Activated naive CD4-positive, alpha-beta T cell treated with Interleukin-2 at 50 U/mL for 16 hours (primary cell): ENCODE data around the gene SPATA6L.
"Not testable (repeated sequence)": the region's sequence is repeated elsewhere in the genome, so short reads cannot be mapped to it uniquely, and the experiment has no call there.

ENCODE experiments used
- DNase-seq: peaks from one replicate; pipeline ENCODE4 v3.0.0-alpha.2; 2020

Gene SPATA6L

GRCh38 chr9:4671737-4672136 lies 5.5 kb upstream of the SPATA6L start:
- DNase-seq, result no peak

- no peak for DNase-seq
Observed at GRCh38 chr9:4670591-4670990, 4.3 kb upstream of the SPATA6L start.

DNA sequence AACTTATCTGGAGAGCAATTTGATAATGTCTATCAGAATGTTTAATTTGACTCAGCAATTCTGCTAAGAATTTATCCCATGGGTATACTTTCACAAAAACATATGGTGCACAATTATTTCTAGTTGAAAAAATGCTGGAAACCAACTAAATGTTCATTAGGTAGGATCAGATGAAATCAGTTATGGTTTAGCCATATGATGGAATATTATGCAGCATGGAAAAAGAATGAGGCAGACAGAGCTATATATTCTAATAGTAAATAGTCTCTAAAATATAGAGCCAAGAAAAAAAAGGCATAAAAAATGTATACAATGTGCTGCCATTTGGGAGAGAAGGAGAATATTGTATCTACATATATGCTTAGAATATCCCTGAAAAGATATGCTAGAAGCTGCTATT lies 3.6 kb upstream of the SPATA6L start:
- no peak for DNase-seq

DNA sequence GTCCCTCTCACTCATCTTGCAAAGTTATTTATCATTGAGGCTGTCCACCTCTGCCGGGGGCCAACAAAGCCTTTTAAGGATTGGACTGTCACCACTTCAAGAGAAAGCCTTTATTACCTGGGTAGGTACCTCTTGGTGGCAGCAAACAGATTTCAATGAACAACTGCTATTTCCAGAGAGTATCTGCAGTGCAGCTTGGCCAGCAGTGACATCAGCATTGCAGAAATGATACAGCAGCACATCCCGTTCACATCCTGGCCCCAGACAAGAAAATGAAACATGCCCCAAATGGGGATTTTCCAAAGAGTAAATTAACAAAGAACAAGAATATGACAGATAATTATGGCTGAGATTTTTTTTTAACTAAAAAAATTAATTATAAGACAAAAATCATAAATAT lies 2.3 kb upstream of the SPATA6L start:
- DNase-seq, result no peak

- DNase-seq, result no peak
Observed at GRCh38 chr9:4667681-4668080, 1.4 kb upstream of the SPATA6L start.

GRCh38 chr9:4665357-4665756 lies 923 bp downstream of the SPATA6L start:
- no peak for DNase-seq

DNA sequence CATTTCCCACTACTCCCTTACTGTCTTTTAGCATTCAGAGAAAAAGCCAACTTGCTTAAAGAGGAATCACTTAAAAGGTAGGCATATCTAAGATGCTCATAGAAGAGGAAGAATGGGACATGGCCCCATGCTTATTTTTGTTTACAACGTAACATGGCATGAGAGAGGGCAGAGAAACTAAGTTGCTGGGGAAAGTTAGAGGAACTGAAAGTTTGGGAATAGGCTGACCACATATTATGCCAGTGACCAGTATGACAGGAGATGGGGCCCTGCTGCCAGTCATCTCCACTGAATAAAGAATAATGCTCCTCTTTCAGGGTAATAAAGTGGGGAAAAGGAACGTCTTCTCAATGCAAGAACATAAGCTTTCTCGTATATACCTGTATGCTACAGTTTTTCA lies 2.3 kb downstream of the SPATA6L start:
- no peak for DNase-seq

GRCh38 chr9:4662989-4663792 lies 3.1 kb downstream of the SPATA6L start:
- no peak for DNase-seq

- DNase-seq, result peak; percentile 74
Observed at GRCh38 chr9:4662108-4662988, 3.9 kb downstream of the SPATA6L start, which contains the start of gene PLPP6. Gene PLPP6, plus strand, starts transcription at chr9:4662294. Its CDS starts 82 bp downstream, at chr9:4662376.

- no peak for DNase-seq
Observed at GRCh38 chr9:4661611-4662010, 4.7 kb downstream of the SPATA6L start.

- DNase-seq, result no peak
Observed at GRCh38 chr9:4661165-4661564, 5.1 kb downstream of the SPATA6L start.

GRCh38 chr9:4660665-4661064 lies 5.6 kb downstream of the SPATA6L start:
- not testable (repeated sequence) for DNase-seq

DNA sequence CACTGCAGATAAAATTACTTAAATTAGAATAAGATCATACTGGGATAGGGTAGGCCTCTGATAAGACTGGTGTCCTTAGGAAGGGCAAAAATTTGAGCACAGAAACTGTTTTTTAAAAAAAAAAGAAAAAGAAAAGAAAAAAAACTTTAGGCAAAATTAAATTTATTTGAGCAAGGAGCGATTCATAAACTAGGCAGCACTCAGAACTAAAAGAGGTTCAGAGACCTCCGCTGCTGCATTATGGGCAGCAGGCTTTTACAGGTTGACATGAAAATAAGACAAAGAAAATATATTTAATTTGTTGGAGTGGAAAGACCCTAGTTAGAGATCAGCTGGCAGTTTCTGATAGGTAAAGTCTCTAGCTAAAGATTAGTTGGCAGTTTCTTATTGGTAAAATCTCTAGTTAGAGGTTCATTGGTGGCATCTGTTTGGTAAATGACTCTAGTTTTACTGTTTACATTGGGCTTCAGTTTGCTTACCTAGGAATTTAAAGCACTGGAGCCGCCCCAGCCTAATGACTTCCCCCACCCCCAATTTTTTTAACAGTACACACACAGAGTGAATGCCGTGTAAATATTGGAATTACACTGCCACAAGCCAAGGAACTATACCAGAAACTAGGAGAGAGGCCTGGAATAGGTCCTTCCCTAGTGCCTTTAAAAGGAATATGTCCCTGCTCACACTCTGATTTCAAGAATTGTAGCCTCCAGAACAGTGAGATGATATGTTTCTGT lies 8.7 kb downstream of the SPATA6L start:
- DNase-seq, result no peak

DNA sequence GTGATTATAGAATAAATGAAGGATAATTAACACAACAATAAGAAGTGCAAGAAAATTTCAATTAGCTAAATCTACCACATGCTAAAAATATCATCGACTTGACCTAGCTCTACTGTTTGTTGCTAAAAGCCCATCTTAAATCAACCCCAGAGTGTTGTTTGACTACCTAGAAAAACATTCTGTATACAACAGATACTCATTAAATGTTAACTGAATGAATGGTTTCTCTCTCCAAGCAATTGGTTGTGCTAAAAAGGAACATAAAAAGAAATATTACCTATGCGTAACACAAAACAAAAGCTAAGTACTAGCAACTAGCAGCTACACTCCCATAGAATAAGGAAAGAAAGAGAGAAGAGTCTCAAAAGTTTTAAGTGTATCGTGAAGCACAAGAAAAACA lies 9.7 kb downstream of the SPATA6L start:
- no peak for DNase-seq

DNA sequence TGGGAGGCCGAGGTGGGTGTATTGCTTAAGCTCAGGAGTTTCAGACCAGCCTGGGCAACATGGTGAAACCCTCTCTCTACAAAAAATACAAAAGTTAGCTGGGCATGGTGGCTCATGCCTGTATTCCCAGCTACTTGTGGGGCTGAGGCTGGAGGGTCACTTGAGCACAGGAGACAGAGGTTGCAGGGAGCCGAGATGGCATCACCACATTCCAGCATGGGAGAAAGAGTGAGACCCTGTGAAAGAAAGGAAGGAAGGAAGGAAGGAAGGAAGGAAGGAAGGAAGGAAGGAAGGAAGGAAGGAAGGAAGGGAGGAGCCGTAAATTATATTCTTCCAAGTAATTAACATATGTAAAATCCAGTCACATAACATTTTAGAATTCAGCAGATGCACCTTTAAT lies 10.1 kb downstream of the SPATA6L start:
- DNase-seq, result not testable (repeated sequence)

GRCh38 chr9:4654538-4654937 lies 11.7 kb downstream of the SPATA6L start:
- no peak for DNase-seq

DNA sequence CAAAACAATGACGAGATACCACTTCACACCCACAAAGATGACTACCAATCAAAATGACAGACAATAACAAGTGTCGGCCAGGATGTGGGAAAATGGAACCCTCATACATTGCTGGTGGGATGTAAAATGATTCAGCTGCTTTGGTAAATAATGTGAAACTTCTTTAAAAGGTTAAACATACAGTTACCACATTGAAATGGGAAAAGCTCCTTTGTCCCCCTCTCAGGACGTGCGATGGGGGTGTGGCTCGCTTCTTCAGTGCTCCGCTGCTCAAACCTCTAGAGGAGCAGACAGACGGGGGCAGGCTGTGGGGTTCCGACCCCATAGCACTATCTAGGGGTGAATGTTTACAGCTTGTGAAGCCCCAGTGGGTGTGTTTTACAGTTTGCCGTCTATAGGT lies 12.2 kb downstream of the SPATA6L start:
- DNase-seq, result no peak

- no peak for DNase-seq
Observed at GRCh38 chr9:4642351-4642750, 23.9 kb downstream of the SPATA6L start.

GRCh38 chr9:4640027-4640426 lies 26.3 kb downstream of the SPATA6L start:
- DNase-seq, result peak; percentile 30

- DNase-seq, result no peak
Observed at GRCh38 chr9:4639420-4639819, 26.9 kb downstream of the SPATA6L start.

- no peak for DNase-seq
Observed at GRCh38 chr9:4638968-4639367, 27.3 kb downstream of the SPATA6L start.

GRCh38 chr9:4630836-4631235 lies 35.4 kb downstream of the SPATA6L start:
- DNase-seq, result no peak

DNA sequence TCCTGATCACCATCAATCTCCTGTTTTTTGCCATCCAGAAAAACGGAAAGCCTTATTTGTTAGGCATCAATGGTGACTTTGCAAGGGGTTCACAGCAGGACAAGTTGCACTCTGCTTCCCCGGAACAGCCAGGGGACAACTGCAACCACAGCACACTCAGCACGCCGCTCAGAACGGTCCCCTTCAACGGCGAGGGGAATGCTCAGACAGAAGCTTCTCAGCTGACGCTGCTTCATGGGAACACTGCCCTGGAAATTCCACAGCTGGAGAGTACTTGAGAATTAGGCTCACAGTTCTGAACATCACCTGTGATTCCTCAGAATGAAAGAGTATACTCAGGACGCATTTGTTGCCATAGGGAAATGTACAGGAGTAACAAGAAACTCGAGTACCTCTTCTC lies 44.3 kb downstream of the SPATA6L start:
- no peak for DNase-seq
